T-helper 22 cell (primary cell): ENCODE results near the gene GLT8D2.

Experiments
- DNase-seq: peaks from one replicate; pipeline ENCODE4 v3.0.0-alpha.2; 2020; ENCODE audit warnings: low read depth

The GLT8D2 gene

GRCh38 chr12:103948746-103949406, 101.1 kb downstream of the GLT8D2 start:
- DNase-seq: no peak

- no peak for DNase-seq
These were observed 102.0 kb downstream of the GLT8D2 start for GRCh38 chr12:103947871-103948555.

- DNase-seq: no peak
These were observed 105.0 kb downstream of the GLT8D2 start for GRCh38 chr12:103944964-103945363.
